ENCODE data around the gene CCDC88A. TPM values are rescaled to one million over a fixed set of nuclear protein-coding genes. Genes with fewer than 3 reads are reported as not detected.

The CCDC88A gene
- total RNA-seq, 4 donors from 2014 or later = 8.4 to 15.9 (median 9.4) TPM

- no peak for DNase-seq (ENCODE audit: low spot score in 2 of 2)
- H3K4me3 ChIP-seq (ENCODE audit: low read depth, poor library complexity, severe bottlenecking) = no peak overlapping the region
- intact Hi-C loops (cut with DNase I; ENCODE audit: low total_unique reads) = no loop called here
- no peak for TF ChIP-seq POLR2A (IDR thresholded peaks at IDR 0.05)
- no peak for TF ChIP-seq CTCF (IDR thresholded peaks at IDR 0.05)
- 80 to 84% methylated on average over 12 of the region's 12 CpGs for WGBS, 2 donors
Observed at GRCh38 chr2:55408918-55409868, 10.5 kb downstream of the CCDC88A start.

- H3K4me3 ChIP-seq (ENCODE audit: low read depth, poor library complexity, severe bottlenecking) = no peak overlapping the region
- intact Hi-C loops (cut with DNase I; ENCODE audit: low total_unique reads) = no loop called here
- TF ChIP-seq POLR2A (IDR thresholded peaks at IDR 0.05) = no peak
- TF ChIP-seq CTCF (IDR thresholded peaks at IDR 0.05) = no peak
- 74 to 75% methylated on average over 5 of the region's 5 CpGs for WGBS, 2 donors
- DNase-seq (ENCODE audit: low spot score in 2 of 2) = no peak
Observed at GRCh38 chr2:55408098-55408882, 11.4 kb downstream of the CCDC88A start.

GRCh38 chr2:55405116-55405515 is 14.5 kb downstream of the CCDC88A start:
- H3K4me3 ChIP-seq (ENCODE audit: low read depth, poor library complexity, severe bottlenecking) = no peak overlapping the region
- no peak for DNase-seq (ENCODE audit: low spot score in 2 of 2)
- intact Hi-C loops (cut with DNase I; ENCODE audit: low total_unique reads) = no loop called here
- 89 to 94% methylated on average over 2 of the region's 2 CpGs for whole genome bisulfite sequencing, 2 donors
- TF ChIP-seq POLR2A (IDR thresholded peaks at IDR 0.05) (no peak), CTCF (IDR thresholded peaks at IDR 0.05) (no peak)

- intact Hi-C loops (cut with DNase I; ENCODE audit: low total_unique reads) = no loop called here
- no peak for TF ChIP-seq POLR2A (IDR thresholded peaks at IDR 0.05)
- no peak for TF ChIP-seq CTCF (IDR thresholded peaks at IDR 0.05)
- WGBS, 2 donors = 86 to 89% methylated on average over 4 of the region's 4 CpGs
- DNase-seq (ENCODE audit: low spot score in 2 of 2) = no peak
- no peak overlapping the region for H3K4me3 ChIP-seq (ENCODE audit: low read depth, poor library complexity, severe bottlenecking)
Observed at GRCh38 chr2:55403256-55403998, 16.2 kb downstream of the CCDC88A start.

- intact Hi-C loops (cut with DNase I; ENCODE audit: low total_unique reads) = no loop called here
- WGBS, 2 donors = 88 to 93% methylated on average over 1 of the region's 1 CpG
Observed at GRCh38 chr2:55401124-55401523, 18.5 kb downstream of the CCDC88A start.

More at GRCh38 chr2:55401124-55401523, 18.5 kb downstream of the CCDC88A start:
- no peak for TF ChIP-seq CTCF (IDR thresholded peaks at IDR 0.05)
- TF ChIP-seq POLR2A (IDR thresholded peaks at IDR 0.05) = no peak
- H3K4me3 ChIP-seq (ENCODE audit: low read depth, poor library complexity, severe bottlenecking) = no peak overlapping the region
- DNase-seq (ENCODE audit: low spot score in 2 of 2) = no peak

Data from lower leg skin (tissue), 4 donors.